ENCODE measurements around the gene ZNF408.
"Not testable (repeated sequence)": the region's sequence is repeated elsewhere in the genome, so short reads cannot be mapped to it uniquely, and the experiment has no call there.

ZNF408 gene

GRCh38 chr11:46710821-46711269, 10.0 kb downstream of the ZNF408 start:
- Histone ChIP-seq H3K4me3 (ENCODE audit: low read depth, low read length) (no peak overlapping the region), H3K36me3 (no peaks in the 10 kb centered on the region), H3K4me1 (no peaks in the 10 kb centered on the region), H3K9me3 (no peaks in the 10 kb centered on the region), H3K27me3 (no peaks in the 10 kb centered on the region)
- no peak for TF ChIP-seq CTCF (IDR thresholded peaks at IDR 0.05; ENCODE audit: low read depth, low read length)
- no peak for DNase-seq

GRCh38 chr11:46711303-46711702, 10.5 kb downstream of the ZNF408 start:
- H3K36me3 ChIP-seq, result no peaks in the 10 kb centered on the region
- no peaks in the 10 kb centered on the region for H3K27me3 ChIP-seq
- no peak for TF ChIP-seq CTCF (IDR thresholded peaks at IDR 0.05; ENCODE audit: low read depth, low read length)
- H3K9me3 ChIP-seq, result no peaks in the 10 kb centered on the region
- DNase-seq, result no peak
- H3K4me1 ChIP-seq, result no peaks in the 10 kb centered on the region
- H3K4me3 ChIP-seq (ENCODE audit: low read depth, low read length), result no peak overlapping the region

- Histone ChIP-seq H3K4me3 (ENCODE audit: low read depth, low read length) (no peak overlapping the region), H3K9me3 (no peaks in the 10 kb centered on the region), H3K36me3 (no peaks in the 10 kb centered on the region), H3K4me1 (no peaks in the 10 kb centered on the region), H3K27me3 (no peaks in the 10 kb centered on the region)
- no peak for DNase-seq
- TF ChIP-seq CTCF (IDR thresholded peaks at IDR 0.05; ENCODE audit: low read depth, low read length), result no peak
These were observed 12.2 kb downstream of the ZNF408 start for GRCh38 chr11:46712874-46713576.

GRCh38 chr11:46717825-46718154, 17.0 kb downstream of the ZNF408 start:
- H3K4me3 ChIP-seq (ENCODE audit: low read depth, low read length); H3K27me3 ChIP-seq; H3K36me3 ChIP-seq; DNase-seq; H3K9me3 ChIP-seq; H3K4me1 ChIP-seq: not testable (repeated sequence)

- no peaks in the 10 kb centered on the region for H3K4me1 ChIP-seq
- DNase-seq, result no peak
- no peaks in the 10 kb centered on the region for H3K36me3 ChIP-seq
- no peak for TF ChIP-seq CTCF (IDR thresholded peaks at IDR 0.05; ENCODE audit: low read depth, low read length)
- H3K9me3 ChIP-seq, result no peaks in the 10 kb centered on the region
- H3K4me3 ChIP-seq (ENCODE audit: low read depth, low read length), result no peak overlapping the region
- H3K27me3 ChIP-seq, result no peaks in the 10 kb centered on the region
These were observed 17.6 kb downstream of the ZNF408 start for GRCh38 chr11:46718155-46719019.

GRCh38 chr11:46719048-46719542, 18.3 kb downstream of the ZNF408 start, which contains the start of gene F2:
TSS of gene F2 (plus strand) at chr11:46719213. CDS start at chr11:46719236, 23 bp downstream.
- Histone ChIP-seq H3K27me3 (no peaks in the 10 kb centered on the region), H3K4me1 (no peaks in the 10 kb centered on the region), H3K36me3 (no peaks in the 10 kb centered on the region), H3K4me3 (ENCODE audit: low read depth, low read length) (no peak within 1 kb of the TSS), H3K9me3 (no peaks in the 10 kb centered on the region)
- no peak for DNase-seq
- TF ChIP-seq CTCF (IDR thresholded peaks at IDR 0.05; ENCODE audit: low read depth, low read length), result no peak

All from BE2C (cell line).